OCI-LY3 (cell line): ENCODE measurements around the gene SBK3.

ENCODE experiments used
- H2AFZ ChIP-seq: fragments of 200-600, 300-600 bp; shearing (Covaris generic); 2 replicates; pipeline ENCODE4 v1.6.0; 2014; ENCODE audit warnings: antibody characterized with exemption, low read depth, low read length
- H3K27ac ChIP-seq: fragments of 200-600, 300-600 bp; sonication (generic); 2 replicates; pipeline ENCODE4 v1.5.1; 2014; ENCODE audit warnings: mild to moderate bottlenecking, low read length, moderate library complexity, mixed read lengths
- H3K27me3 ChIP-seq: fragments of 200-600, 300-600 bp; sonication (generic); 2 replicates; pipeline ENCODE4 v1.6.1; 2014; ENCODE audit warnings: low read depth, low read length, mixed read lengths
- H3K36me3 ChIP-seq: fragments of 200-600, 300-600 bp; sonication (generic); replicated peaks from 2 replicates; pipeline ENCODE3; 2014; ENCODE audit warnings: low read depth, low read length, mixed read lengths
- H3K4me1 ChIP-seq: fragments of 300-600, 200-600 bp; sonication (generic); 2 replicates; pipeline ENCODE4 v1.6.1; 2014; ENCODE audit warnings: low read length, mixed read lengths
- H3K4me2 ChIP-seq: fragments of 200-600, 300-600 bp; sonication (generic); 2 replicates; pipeline ENCODE4 v1.6.1; 2014; ENCODE audit warnings: low read length, mixed read lengths
- H3K4me3 ChIP-seq: fragments of 300-600, 200-600 bp; sonication (generic); 2 replicates; pipeline ENCODE4 v1.5.1; 2014; ENCODE audit warnings: antibody characterized with exemption, mild to moderate bottlenecking, low read length, moderate library complexity
- H3K79me2 ChIP-seq: fragments of 300-600, 200-600 bp; shearing (Covaris generic); 2 replicates; pipeline ENCODE4 v1.6.1; 2014; ENCODE audit warnings: mild to moderate bottlenecking, low read length, mixed read lengths
- H3K9ac ChIP-seq: fragments of 300-600, 200-600 bp; shearing (Covaris generic); 2 replicates; pipeline ENCODE4 v1.6.0; 2014; ENCODE audit warnings: mild to moderate bottlenecking, low read length, moderate library complexity
- H3K9me3 ChIP-seq: fragments of 200-600, 300-600 bp; shearing (Covaris generic); 2 replicates; pipeline ENCODE4 v1.6.1; 2014; ENCODE audit warnings: low read length, mixed read lengths; ENCODE audit not compliant: insufficient read depth
- H4K20me1 ChIP-seq: fragments of 200-600, 300-600 bp; sonication (generic); 2 replicates; pipeline ENCODE4 v1.6.1; 2016; ENCODE audit warnings: low read length, mixed read lengths; ENCODE audit not compliant: insufficient read depth
- CTCF ChIP-seq: fragments of 200-600, 300-600 bp; sonication (generic); IDR thresholded peaks from 2 replicates; pipeline ENCODE4 v1.5.1; 2014; ENCODE audit warnings: antibody characterized with exemption, low read length, low read depth
- EZH2phosphoT487 ChIP-seq: fragments of 200-600 bp; shearing (Covaris generic); IDR thresholded peaks from 2 replicates; pipeline ENCODE4 v1.6.1; 2018; ENCODE audit warnings: antibody characterized with exemption, mixed run types, low read depth

The SBK3 gene

GRCh38 chr19:55519451-55520311 is 25.7 kb downstream of the SBK3 start:
- Histone ChIP-seq H3K27ac (no peak overlapping the region), H3K36me3 (no peaks in the 10 kb centered on the region), H2AFZ (no peak overlapping the region), H3K9ac (no peak overlapping the region), H3K79me2 (no peaks in the 10 kb centered on the region), H3K27me3 (peaks cover 3% of the 10 kb centered on the region; the same call in 1 of the 2 replicates), H3K4me3 (no peak overlapping the region), H3K4me1 (peaks cover 4% of the 10 kb centered on the region), H4K20me1 (no peaks in the 10 kb centered on the region), H3K9me3 (no peaks in the 10 kb centered on the region), H3K4me2 (no peak overlapping the region)
- TF ChIP-seq EZH2phosphoT487 (no peak), CTCF (no peak)

- Histone ChIP-seq H2AFZ (peak overlapping the region; percentile 44; the same call in 1 of the 2 replicates), H3K79me2 (no peaks in the 10 kb centered on the region), H3K27ac (no peak overlapping the region), H3K4me3 (peak overlapping the region; percentile 72), H3K9me3 (no peaks in the 10 kb centered on the region), H3K4me2 (peak overlapping the region; percentile 70), H4K20me1 (no peaks in the 10 kb centered on the region), H3K9ac (peak overlapping the region; percentile 29; the same call in 1 of the 2 replicates), H3K4me1 (peaks cover 4% of the 10 kb centered on the region), H3K27me3 (peaks cover 8% of the 10 kb centered on the region; the same call in 1 of the 2 replicates), H3K36me3 (no peaks in the 10 kb centered on the region)
- peak; percentile 94 for TF ChIP-seq CTCF
- TF ChIP-seq EZH2phosphoT487, result no peak
Measured at GRCh38 chr19:55516878-55517620, 28.3 kb downstream of the SBK3 start.

- H4K20me1 ChIP-seq, result no peaks in the 10 kb centered on the region
- TF ChIP-seq EZH2phosphoT487, result no peak
- TF ChIP-seq CTCF, result no peak
- no peak overlapping the region for H3K9ac ChIP-seq
- H2AFZ ChIP-seq, result no peak overlapping the region
- H3K79me2 ChIP-seq, result no peaks in the 10 kb centered on the region
- peaks cover 2% of the 10 kb centered on the region for H3K36me3 ChIP-seq
- peaks cover 19% of the 10 kb centered on the region for H3K27me3 ChIP-seq
- H3K4me3 ChIP-seq, result no peak overlapping the region
- H3K27ac ChIP-seq, result no peak overlapping the region
- 0 out of 2 replicates have a peak, but pooled peaks cover 4% of the 10 kb centered on the region for H3K9me3 ChIP-seq
- no peak overlapping the region for H3K4me2 ChIP-seq
- peaks cover 6% of the 10 kb centered on the region for H3K4me1 ChIP-seq
Measured at GRCh38 chr19:55508120-55508519, 37.2 kb downstream of the SBK3 start.

GRCh38 chr19:55504981-55505380 is 40.4 kb downstream of the SBK3 start:
- H3K4me3 ChIP-seq, result no peak overlapping the region
- H3K27me3 ChIP-seq, result peaks cover 11% of the 10 kb centered on the region; the same call in 1 of the 2 replicates
- no peak overlapping the region for H3K4me2 ChIP-seq
- no peaks in the 10 kb centered on the region for H4K20me1 ChIP-seq
- H3K79me2 ChIP-seq, result no peaks in the 10 kb centered on the region
- H3K9ac ChIP-seq, result no peak overlapping the region
- H2AFZ ChIP-seq, result no peak overlapping the region
- H3K36me3 ChIP-seq, result peaks cover 2% of the 10 kb centered on the region
- H3K4me1 ChIP-seq, result peaks cover 6% of the 10 kb centered on the region
- 0 out of 2 replicates have a peak, but pooled peaks cover 4% of the 10 kb centered on the region for H3K9me3 ChIP-seq
- TF ChIP-seq CTCF (no peak), EZH2phosphoT487 (no peak)
- no peak overlapping the region for H3K27ac ChIP-seq
